Tibial nerve (tissue), 4 donors: ENCODE data around the gene SEMA3A.

ENCODE experiments used
- CTCF ChIP-seq, 5 experiments: fragments of 200-600 bp in 3 of 5; fragments of 450-650 bp in 2 of 5; sonication (generic) in 3 of 5; IDR thresholded peaks; one replicate each; pipeline ENCODE4 v1.5.1; 2016 to 2019; ENCODE audit warnings: antibody characterized with exemption in 5 of 5, mild to moderate bottlenecking in 3 of 5, moderate library complexity in 2 of 5
- EP300 ChIP-seq, 2 donors: sonication (generic); formaldehyde crosslinking; IDR thresholded peaks; one replicate each; pipeline ENCODE4 v1.6.1; 2017; ENCODE audit warnings: antibody characterized with exemption in 2 of 2, mild to moderate bottlenecking in 1 of 2
- POLR2A ChIP-seq, 2 donors: fragments of 450-650 bp; IDR thresholded peaks; one replicate each; pipeline ENCODE4 v1.6.1; 2017; ENCODE audit warnings: antibody characterized with exemption in 2 of 2, mild to moderate bottlenecking in 2 of 2, moderate library complexity in 2 of 2

GRCh38 chr7:83987764-83988163 is 206.8 kb downstream of the SEMA3A start:
- TF ChIP-seq CTCF (IDR thresholded peaks at IDR 0.05) (no peak), POLR2A (IDR thresholded peaks at IDR 0.05) (no peak), EP300 (IDR thresholded peaks at IDR 0.05) (no peak)
